NAMALWA (cell line): ENCODE results near the gene SNRPD3.
A peak's percentile ranks its signal among the peaks of the same experiment; 100 is the strongest.

Experiments
- DNase-seq: peaks from one replicate; pipeline ENCODE4 v3.0.0-alpha.2; 2015; ENCODE audit warnings: low spot score

The SNRPD3 gene

GRCh38 chr22:24567668-24568067 is 11.9 kb downstream of the SNRPD3 start:
- no peak for DNase-seq

DNA sequence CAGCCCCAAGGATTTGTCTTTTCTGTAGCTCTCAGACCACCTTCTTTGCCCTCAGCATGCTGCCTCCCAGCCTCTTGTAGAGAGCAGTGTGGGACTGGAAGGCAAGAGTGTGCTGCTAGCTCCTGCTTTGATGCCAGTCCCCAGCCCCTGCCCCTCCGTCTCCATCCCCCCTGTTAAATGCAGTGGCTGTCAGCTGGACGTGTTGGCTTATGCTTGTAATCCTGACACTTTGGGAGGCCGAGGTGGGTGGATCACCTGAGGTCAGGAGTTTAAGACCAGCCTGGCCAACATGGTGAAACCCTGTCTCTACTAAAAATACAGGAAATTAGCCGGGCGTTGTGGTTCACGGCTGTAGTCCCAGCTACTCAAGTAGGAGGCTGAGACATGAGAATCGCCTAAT is 15.5 kb downstream of the SNRPD3 start:
- no peak for DNase-seq

GRCh38 chr22:24576778-24577177 is 21.0 kb downstream of the SNRPD3 start:
- no peak for DNase-seq

GRCh38 chr22:24578355-24579257 is 22.8 kb downstream of the SNRPD3 start:
- DNase-seq = no peak

DNA sequence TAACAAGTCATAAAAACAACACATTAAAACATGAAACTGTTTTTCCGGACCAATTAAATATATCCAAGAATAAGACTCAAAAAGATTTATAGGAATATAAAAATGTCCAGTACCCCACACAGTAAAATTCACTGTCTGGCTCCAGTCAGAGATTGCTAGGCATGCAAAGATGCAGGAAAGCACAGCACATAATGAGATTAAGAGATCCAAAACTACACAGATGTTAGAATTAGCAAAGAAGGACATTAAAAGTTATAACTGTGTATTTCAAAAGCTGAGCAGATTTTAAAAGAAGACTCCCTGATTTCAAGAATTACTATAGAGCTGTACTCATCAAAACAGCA is 23.4 kb downstream of the SNRPD3 start:
- DNase-seq = no peak

DNA sequence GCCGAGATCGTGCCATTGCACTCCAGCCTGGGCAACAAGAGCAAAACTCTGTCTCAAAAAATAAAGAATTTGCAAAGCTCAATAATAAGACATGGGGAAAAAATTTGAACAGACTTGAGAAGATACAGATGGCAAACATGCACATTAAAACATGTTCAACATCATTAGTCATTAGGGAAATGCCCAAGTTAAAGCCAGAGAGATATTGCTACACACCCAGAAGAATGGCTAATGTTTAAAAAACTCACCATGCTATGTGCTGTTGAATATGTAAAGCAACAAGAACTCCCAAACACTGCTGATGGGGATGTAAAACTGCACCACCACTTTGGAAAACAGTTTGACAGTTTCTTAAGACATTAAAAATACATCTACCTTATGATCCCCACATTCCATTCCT is 24.5 kb downstream of the SNRPD3 start:
- DNase-seq = no peak

GRCh38 chr22:24582056-24582814 is 26.4 kb downstream of the SNRPD3 start:
- no peak for DNase-seq

DNA sequence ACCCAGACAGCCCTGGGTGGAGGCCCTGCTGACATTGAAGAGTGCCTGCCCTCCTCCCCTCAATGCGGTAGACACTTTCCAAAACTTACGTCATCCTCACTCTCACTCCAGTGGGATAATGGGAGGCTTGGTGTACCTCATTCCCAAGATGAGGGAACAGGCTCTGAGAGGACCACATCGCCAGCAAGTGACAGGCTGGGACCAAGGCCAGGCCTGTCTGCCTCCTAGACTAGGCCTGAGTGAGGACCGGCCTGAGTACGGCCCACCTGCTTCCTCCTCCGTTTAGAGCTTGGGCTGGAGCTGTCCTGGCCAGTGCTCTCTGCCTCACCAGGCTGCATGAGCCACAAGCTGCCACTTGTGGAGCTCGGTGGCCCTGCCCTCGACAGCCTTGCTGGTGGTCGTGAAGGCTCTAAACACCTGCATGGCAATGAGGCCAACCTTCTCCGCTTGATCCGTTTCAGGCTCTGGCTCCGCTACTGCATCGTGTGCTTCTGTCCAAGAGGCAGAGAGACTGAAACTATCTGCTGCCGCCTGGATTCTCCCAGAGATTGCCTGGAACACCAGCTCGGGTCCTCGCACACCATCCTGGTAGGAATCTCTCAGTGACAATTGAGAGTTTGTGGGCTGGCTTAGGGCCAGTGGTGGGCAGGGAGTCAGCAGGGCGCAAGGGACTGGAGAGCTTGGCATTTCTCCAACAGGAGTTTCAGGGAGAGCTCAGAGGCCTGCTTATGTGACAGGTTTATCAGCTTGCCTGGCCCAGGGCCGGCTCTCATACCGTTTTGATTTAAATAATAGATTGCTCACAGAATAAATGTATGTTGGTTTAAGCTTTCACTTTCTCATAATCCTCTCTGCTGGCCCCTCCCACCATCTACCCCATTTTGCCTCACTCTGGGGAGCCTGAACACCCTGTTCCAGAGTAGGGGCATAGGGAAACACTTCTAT is 27.7 kb downstream of the SNRPD3 start:
- DNase-seq = no peak

- DNase-seq = no peak
These were observed 28.5 kb downstream of the SNRPD3 start for GRCh38 chr22:24584166-24584790.

GRCh38 chr22:24584871-24585411 is 29.1 kb downstream of the SNRPD3 start:
- DNase-seq = no peak

DNA sequence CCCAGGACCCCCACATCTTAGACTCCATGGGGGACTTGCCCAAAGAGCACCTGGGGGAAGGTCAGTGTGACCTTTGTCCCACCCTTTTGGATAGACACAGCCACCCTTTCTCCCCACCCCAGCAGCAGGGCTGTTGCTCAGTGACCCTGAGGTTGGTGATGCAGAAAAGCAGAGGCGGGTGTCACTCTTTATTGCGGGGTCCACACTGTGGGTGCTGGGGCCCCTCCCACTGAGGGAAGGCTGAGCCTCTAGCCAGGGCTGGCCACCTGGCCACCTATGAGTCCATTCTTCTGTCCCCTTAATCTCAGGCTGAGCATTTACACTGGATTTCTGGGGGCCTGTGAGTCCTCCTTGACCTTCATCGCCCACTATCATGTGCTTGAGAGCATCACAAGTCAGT is 29.7 kb downstream of the SNRPD3 start:
- DNase-seq = no peak

GRCh38 chr22:24585927-24586546 is 30.2 kb downstream of the SNRPD3 start:
- no peak for DNase-seq

- DNase-seq = no peak
These were observed 31.5 kb downstream of the SNRPD3 start for GRCh38 chr22:24587251-24587650.

DNA sequence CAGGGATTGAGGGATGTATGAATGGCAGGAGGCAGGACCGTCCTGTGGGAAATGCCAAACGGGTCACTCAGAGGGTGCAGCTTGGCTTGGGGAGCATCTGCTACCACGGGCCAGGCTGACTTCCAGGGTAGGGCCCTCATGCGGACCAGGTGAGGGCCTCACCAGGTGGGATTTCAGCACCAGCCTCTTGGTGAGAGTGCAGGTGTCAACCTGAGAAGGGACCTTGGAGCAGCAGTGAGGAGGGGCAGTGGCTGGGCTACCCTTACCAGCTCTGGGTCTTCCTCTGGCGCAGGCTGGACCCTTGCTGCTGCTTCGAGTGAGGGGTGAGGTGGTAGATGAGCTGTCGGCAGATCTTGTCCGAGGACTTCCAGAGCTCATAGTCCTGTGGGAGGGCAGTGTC is 32.1 kb downstream of the SNRPD3 start:
- no peak for DNase-seq

- DNase-seq = no peak
These were observed 32.6 kb downstream of the SNRPD3 start for GRCh38 chr22:24588381-24588756.

GRCh38 chr22:24588757-24589481 is 33.1 kb downstream of the SNRPD3 start:
- peak; percentile 76 for DNase-seq

- DNase-seq = no peak
These were observed 33.8 kb downstream of the SNRPD3 start for GRCh38 chr22:24589518-24590030.

DNA sequence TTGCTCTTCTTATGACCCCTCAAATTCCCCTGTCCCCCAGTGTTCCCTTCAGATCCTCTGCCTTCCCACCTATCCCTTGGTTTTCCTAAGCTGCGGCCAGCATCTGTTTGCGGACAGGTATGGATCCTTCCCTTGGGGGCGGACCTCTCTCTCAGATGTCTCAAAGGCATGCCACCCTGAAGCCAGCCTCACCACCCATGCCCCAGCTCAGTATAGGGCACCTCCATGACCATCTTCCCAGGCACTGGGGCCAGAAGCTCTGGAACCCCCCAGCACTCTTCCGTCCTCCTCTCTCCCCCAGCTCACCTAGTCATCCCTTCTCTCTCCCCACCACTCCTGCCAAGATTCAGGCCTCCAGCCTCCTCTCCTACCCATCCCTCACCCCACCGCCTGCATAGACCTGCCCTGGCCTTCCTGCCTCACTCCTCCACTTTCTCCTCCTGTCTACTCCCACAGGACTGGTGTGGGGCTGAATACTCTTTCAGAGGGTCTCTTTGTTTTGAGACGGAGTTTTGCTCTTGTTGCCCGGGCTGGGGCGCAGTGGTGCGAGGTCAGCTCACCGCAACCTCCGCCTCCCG is 34.9 kb downstream of the SNRPD3 start:
- DNase-seq = no peak

GRCh38 chr22:24591286-24591830 is 35.6 kb downstream of the SNRPD3 start:
- no peak for DNase-seq
